ENCODE measurements around the gene CEP126.

Gene CEP126

GRCh38 chr11:101914738-101915426 is at the start of gene CEP126:
CEP126 (plus strand) TSS chr11:101915010; CDS start chr11:101915285, 275 bp downstream.
- peak; percentile 83 for DNase-seq (ENCODE audit: low read depth in 1 of 2, low spot score in 1 of 2)

GRCh38 chr11:101866619-101867491 is 48.0 kb upstream of the CEP126 start:
- DNase-seq (ENCODE audit: low read depth in 1 of 2, low spot score in 1 of 2), result no peak

- no peak for DNase-seq (ENCODE audit: low read depth in 1 of 2, low spot score in 1 of 2)
Measured at GRCh38 chr11:101867951-101868350, 46.9 kb upstream of the CEP126 start.

- DNase-seq (ENCODE audit: low read depth in 1 of 2, low spot score in 1 of 2), result no peak
Measured at GRCh38 chr11:101870510-101870909, 44.3 kb upstream of the CEP126 start.

- no peak for DNase-seq (ENCODE audit: low read depth in 1 of 2, low spot score in 1 of 2)
Measured at GRCh38 chr11:101872171-101872882, 42.5 kb upstream of the CEP126 start.

- no peak for DNase-seq (ENCODE audit: low read depth in 1 of 2, low spot score in 1 of 2)
Measured at GRCh38 chr11:101880222-101880621, 34.6 kb upstream of the CEP126 start.

GRCh38 chr11:101881586-101881985 is 33.2 kb upstream of the CEP126 start:
- no peak for DNase-seq (ENCODE audit: low read depth in 1 of 2, low spot score in 1 of 2)

- no peak for DNase-seq (ENCODE audit: low read depth in 1 of 2, low spot score in 1 of 2)
Measured at GRCh38 chr11:101885631-101886030, 29.2 kb upstream of the CEP126 start.

GRCh38 chr11:101889767-101890166 is 25.0 kb upstream of the CEP126 start:
- no peak for DNase-seq (ENCODE audit: low read depth in 1 of 2, low spot score in 1 of 2)

- DNase-seq (ENCODE audit: low read depth in 1 of 2, low spot score in 1 of 2), result no peak
Measured at GRCh38 chr11:101894505-101894904, 20.3 kb upstream of the CEP126 start.

GRCh38 chr11:101907815-101908214 is 7.0 kb upstream of the CEP126 start:
- DNase-seq (ENCODE audit: low read depth in 1 of 2, low spot score in 1 of 2), result no peak

GRCh38 chr11:101909087-101909486 is 5.7 kb upstream of the CEP126 start:
- DNase-seq (ENCODE audit: low read depth in 1 of 2, low spot score in 1 of 2), result no peak

- no peak for DNase-seq (ENCODE audit: low read depth in 1 of 2, low spot score in 1 of 2)
Measured at GRCh38 chr11:101912823-101913284, 2.0 kb upstream of the CEP126 start.

- DNase-seq (ENCODE audit: low read depth in 1 of 2, low spot score in 1 of 2), result no peak
Measured at GRCh38 chr11:101913656-101914055, 1.2 kb upstream of the CEP126 start.

- no peak for DNase-seq (ENCODE audit: low read depth in 1 of 2, low spot score in 1 of 2)
Measured at GRCh38 chr11:101914341-101914737, 471 bp upstream of the CEP126 start.

- DNase-seq (ENCODE audit: low read depth in 1 of 2, low spot score in 1 of 2), result no peak
Measured at GRCh38 chr11:101915791-101916291, 1.0 kb downstream of the CEP126 start.

GRCh38 chr11:101916422-101916821 is 1.6 kb downstream of the CEP126 start, which contains the start of gene ANGPTL5:
ANGPTL5 (minus strand) TSS chr11:101916522; CDS start chr11:101907909, 8,613 bp downstream.
- no peak for DNase-seq (ENCODE audit: low read depth in 1 of 2, low spot score in 1 of 2)

GRCh38 chr11:101917226-101917625 is 2.4 kb downstream of the CEP126 start:
- no peak for DNase-seq (ENCODE audit: low read depth in 1 of 2, low spot score in 1 of 2)

GRCh38 chr11:101920992-101921391 is 6.2 kb downstream of the CEP126 start:
- DNase-seq (ENCODE audit: low read depth in 1 of 2, low spot score in 1 of 2), result no peak

- DNase-seq (ENCODE audit: low read depth in 1 of 2, low spot score in 1 of 2), result no peak
Measured at GRCh38 chr11:101923554-101923953, 8.7 kb downstream of the CEP126 start.

GRCh38 chr11:101929294-101929915 is 14.6 kb downstream of the CEP126 start:
- no peak for DNase-seq (ENCODE audit: low read depth in 1 of 2, low spot score in 1 of 2)

All from activated T-helper 1 cell treated with anti-CD3 and anti-CD28 coated beads, Interleukin-2, amount 50 U/mL, for 16 hours (primary cell).